Muscle of back (tissue), 13 donors: ENCODE measurements around the gene SOCS6. TPM values are rescaled to one million over a fixed set of nuclear protein-coding genes. Genes with fewer than 3 reads are reported as not detected.
A peak's percentile ranks its signal among the peaks of the same experiment; 100 is the strongest.
"Not testable (repeated sequence)": the region's sequence is repeated elsewhere in the genome, so short reads cannot be mapped to it uniquely, and the experiment has no call there.

ENCODE experiments used
- DNase-seq, 3 donors: peaks; one replicate each; pipeline versions ENCODE4 v3.0.0 to v3.0.0-alpha.2; 2013
- long read RNA-seq, 9 donors: transcript quantifications; one replicate each; lab custom pipeline, GENCODE V29; 2026
- polyA plus RNA-seq, 10 donors: library from polyadenylated mRNA; unstranded; fragments of 120-200 nt; gene quantifications; one replicate each; pipeline ENCODE4 v1.2.1, GENCODE V29; 2013; ENCODE audit not compliant: insufficient read length in 10 of 10

The SOCS6 gene
- 10 to 100 TPM; 13.1 to 17.5 (median 16.5) TPM for polyA plus RNA-seq
- long read RNA-seq, donor 1, full-length matches to known transcripts, result 2 of 2 reads
- long read RNA-seq, donor 1, partial matches to known transcripts, result 0 of 2 reads
- long read RNA-seq, donor 1, other reads (novel, unspliced or antisense), result 0 of 2 reads
- long read RNA-seq, donor 2, full-length matches to known transcripts, result 3 of 3 reads
- long read RNA-seq, donor 2, partial matches to known transcripts, result 0 of 3 reads
- long read RNA-seq, donor 2, other reads (novel, unspliced or antisense), result 0 of 3 reads
- long read RNA-seq, donor 3, result 0 reads
- long read RNA-seq, donor 4, full-length matches to known transcripts, result 3 of 3 reads
- long read RNA-seq, donor 4, partial matches to known transcripts, result 0 of 3 reads
- long read RNA-seq, donor 4, other reads (novel, unspliced or antisense), result 0 of 3 reads
- long read RNA-seq, donor 5, full-length matches to known transcripts, result 4 of 4 reads
- long read RNA-seq, donor 5, partial matches to known transcripts, result 0 of 4 reads
- long read RNA-seq, donor 5, other reads (novel, unspliced or antisense), result 0 of 4 reads
- long read RNA-seq, donor 6, full-length matches to known transcripts, result 2 of 2 reads
- long read RNA-seq, donor 6, partial matches to known transcripts, result 0 of 2 reads
- long read RNA-seq, donor 6, other reads (novel, unspliced or antisense), result 0 of 2 reads
- long read RNA-seq, donor 7, result 0 reads
- long read RNA-seq, donor 8, full-length matches to known transcripts, result 5 of 5 reads
- long read RNA-seq, donor 8, partial matches to known transcripts, result 0 of 5 reads
- long read RNA-seq, donor 8, other reads (novel, unspliced or antisense), result 0 of 5 reads
- long read RNA-seq, donor 9, full-length matches to known transcripts, result 1 of 1 reads
- long read RNA-seq, donor 9, partial matches to known transcripts, result 0 of 1 reads
- long read RNA-seq, donor 9, other reads (novel, unspliced or antisense), result 0 of 1 reads

DNA sequence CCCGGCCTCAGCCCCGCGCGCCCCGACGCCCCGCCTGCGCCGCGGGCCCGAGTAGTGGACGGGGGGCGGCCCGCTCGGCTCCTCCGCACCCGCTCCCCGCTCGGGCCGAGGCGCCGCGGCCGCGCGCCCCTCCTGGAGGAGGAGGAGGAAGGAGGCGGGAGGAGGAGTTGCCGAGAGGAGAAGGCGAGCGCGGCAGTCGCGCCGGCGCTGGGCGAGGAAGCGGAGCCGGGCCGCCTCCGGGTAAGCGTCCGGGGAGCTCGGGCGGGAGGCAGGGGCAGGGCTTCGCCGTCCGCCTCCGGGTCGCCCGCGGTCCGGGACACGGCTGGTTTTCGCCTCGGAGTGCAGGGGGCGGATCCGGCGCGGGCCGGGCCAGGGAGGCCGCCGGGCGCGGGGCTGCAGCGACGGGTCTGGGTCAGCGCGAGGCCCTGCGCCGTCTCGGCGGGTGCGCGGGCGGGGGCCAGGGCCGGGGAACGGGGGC lies at the start of gene SOCS6:
SOCS6 (plus strand) TSS at position 195 of the 478 bp plus-strand sequence. CDS start 35,624 bp downstream, outside the sequence.
- DNase-seq, result peak; percentile 50 to 91 (median 80)

DNA sequence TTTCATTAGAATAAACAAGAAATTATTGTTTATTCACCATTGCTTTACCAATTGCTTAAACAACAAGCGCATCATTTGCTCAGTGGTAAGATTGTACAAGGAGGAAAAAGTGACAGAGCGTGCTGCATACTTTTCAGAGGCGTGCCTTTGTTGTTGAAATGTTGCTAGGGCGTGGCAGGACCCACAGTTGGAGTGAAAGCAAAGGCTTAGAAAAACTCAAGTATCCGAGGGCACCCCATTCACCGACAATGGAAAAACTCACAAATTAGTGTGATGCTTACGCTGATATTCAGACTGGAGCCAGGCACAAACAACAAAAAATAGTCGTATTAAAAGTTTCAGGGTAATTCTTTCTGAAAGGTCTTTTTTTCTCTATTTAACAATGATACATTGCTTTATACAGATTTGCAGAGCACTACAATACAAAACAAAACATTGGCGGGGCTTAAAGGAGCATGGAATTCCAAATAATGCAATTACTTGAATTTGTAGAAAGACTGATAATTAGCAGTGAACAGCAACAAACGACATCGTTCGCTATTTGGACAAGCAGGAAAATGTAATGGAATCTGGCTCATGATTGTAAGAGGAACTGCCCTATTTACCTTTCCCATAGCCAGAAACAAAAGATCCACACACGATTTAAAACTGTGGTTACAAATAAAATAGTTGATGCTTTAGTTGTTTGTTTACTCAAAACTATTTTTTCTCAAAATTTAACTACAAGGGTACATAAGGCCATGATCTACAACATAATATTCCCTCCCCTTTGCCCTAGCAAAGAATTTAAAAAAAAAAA lies 45.5 kb upstream of the SOCS6 start:
- no peak for DNase-seq

- DNase-seq, result no peak
Observed at GRCh38 chr18:70246061-70246466, 42.8 kb upstream of the SOCS6 start.

DNA sequence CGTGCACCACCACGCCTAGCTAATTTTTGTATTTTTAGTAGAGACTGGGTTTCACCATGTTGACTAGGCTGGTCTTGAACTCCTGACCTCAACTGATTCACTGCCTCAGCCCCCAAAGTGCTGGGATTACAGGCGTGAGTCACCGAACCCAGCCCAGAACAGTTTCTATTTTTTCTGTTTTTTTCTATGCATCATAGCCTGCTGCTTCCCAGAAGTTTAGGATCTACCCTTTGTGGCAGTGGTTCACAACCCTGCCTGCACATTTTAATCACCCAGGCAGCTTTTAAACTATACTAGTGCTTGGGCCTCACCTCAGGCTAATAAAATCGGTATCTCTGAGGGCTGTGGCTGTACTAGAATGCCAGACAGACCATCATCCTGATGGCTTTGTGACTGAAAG lies 39.7 kb upstream of the SOCS6 start:
- no peak for DNase-seq

DNA sequence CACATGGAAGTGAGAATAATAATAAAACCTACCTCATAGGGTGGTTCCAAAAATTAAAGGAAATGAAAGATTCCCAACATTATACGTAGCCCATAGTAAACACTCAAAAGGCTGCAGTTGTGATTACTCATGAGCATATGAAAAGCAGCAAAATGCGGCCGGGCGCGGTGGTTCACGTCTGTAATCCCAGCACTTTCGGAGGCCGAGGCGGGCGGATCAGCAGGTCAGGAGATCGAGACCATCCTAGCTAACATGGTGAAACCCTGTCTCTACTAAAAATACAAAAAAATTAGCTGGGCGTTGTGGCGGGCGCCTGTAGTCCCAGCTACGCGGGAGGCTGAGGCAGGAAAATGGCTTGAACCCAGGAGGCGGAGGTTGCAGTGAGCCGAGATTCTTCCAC lies 39.0 kb upstream of the SOCS6 start:
- DNase-seq, result not testable (repeated sequence)

DNA sequence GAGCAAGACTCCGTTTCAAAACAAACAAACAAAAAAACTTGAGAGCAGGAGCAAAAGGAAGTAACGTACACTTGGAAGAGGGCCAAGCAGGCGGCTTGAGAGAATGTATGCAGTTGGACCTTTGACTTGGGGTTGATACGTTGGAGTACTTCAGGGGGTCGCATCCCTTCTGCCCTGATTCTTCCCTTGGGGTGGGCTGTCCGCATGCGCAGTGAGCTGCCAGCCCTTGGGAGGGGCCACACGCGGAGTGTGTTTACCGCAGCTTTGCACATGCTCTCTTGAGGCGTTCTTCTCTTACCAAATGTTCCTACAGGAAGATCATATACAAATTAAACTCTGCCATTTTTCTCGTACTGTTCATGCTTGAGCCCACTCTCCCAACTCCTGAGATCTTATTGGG lies 38.1 kb upstream of the SOCS6 start:
- DNase-seq, result no peak

- no peak for DNase-seq
Observed at GRCh38 chr18:70256184-70256583, 32.7 kb upstream of the SOCS6 start.

GRCh38 chr18:70256994-70257393 lies 31.9 kb upstream of the SOCS6 start:
- no peak for DNase-seq

DNA sequence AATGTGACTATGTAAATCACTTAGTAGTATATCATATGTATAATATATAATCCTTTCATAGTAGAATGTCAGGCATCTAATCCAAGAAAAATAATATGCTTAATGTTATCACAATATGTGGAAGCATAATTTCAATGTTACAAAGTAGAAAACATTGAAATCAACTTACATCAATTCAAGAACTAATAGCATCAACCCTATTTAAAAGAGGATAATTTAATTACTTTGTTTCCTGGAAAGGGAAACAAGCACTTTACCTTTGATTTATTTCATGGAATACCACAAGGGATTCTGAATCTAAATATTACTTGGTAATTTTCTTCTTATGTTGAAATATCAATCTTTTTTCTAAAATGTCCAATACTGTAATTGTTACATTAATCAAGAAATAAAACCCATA lies 30.6 kb upstream of the SOCS6 start:
- DNase-seq, result no peak

GRCh38 chr18:70260683-70261082 lies 28.2 kb upstream of the SOCS6 start:
- DNase-seq, result no peak

DNA sequence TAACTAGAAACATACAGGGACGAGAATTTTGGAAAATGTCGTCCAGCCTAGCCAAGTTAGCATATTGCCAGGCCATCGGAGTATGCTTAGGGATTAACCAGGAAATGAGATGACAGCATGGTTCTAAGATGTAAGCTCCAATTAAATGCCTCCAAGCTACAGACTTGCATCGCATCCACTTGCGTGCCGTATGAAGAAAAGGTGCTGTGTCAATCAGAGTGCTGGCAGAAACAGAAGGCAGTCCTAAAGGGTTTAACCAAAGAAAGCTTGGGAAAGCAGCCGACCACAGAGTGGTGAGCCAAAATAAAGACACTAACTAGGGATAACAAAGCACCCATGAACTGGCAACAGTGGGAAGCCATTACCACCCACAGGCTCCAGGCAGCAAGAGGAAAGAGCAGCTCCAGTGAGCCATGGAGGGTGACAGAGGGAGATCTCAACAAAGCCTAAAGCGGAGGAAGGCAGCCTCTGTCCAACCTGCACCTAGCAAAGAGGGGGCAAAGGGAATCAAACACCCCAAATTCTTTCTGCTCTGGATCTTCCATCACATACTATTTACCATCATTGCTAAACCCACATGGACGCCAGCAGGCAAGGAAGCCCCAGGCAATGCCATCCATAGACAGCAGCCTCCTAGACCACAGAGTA lies 27.6 kb upstream of the SOCS6 start:
- no peak for DNase-seq

DNA sequence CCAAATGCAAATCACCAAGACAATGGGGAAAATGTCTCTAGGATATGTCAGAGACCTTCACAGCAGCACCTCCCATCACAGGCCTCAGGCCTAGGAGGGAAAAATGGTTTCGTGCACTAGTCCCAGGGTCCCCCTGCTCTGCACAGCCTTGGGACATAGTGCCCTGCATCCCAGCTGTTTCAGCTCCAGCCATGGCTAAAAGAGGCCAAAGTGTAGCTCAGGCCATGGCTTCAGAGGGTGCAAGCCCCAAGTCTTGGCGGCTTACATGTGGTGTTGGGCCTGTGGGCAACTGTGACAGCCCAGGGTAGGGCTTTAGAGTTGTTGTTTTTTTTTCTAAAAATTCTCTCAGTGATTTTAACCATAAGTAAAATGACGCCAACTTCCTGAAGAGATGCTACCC lies 25.5 kb upstream of the SOCS6 start:
- no peak for DNase-seq

GRCh38 chr18:70271742-70272141 lies 17.1 kb upstream of the SOCS6 start:
- DNase-seq, result no peak

GRCh38 chr18:70273021-70273420 lies 15.8 kb upstream of the SOCS6 start:
- no peak for DNase-seq

DNA sequence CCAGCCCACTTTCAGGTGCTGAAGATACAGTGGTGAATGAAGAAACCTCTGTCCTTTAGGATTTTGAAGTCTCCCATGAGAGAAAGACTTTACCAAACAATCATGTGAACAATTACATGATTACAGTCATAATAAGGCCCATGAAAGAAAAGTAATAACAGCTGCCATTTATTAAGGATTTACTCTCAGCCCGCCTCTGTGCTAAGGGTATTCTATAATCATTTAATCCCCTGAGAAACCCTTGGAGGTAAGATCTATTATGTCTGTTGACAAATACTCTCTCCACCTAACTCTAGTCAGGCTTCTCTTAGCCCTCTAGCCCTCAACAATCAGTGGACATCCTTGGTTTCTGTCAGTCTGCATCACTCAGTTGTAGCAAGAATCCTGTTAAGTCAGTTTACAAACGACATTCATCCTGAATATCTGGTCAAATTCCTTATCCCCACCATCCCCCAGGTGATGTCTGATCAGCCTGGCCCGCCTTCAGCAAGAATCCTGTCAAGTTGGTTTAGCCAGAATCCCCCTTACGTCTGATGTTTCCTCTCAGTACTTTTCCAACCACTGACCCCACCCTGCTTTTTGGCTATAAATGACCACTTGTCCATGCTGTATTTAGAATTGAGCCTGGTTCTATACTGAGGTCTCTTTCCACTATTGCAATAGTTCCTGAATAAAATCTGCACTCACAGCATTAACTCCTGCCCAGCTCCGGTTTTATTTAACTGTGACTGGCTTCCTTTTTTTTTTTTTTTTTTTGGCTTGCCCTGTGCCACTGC lies 12.2 kb upstream of the SOCS6 start:
- DNase-seq, result no peak

- DNase-seq, result no peak
Observed at GRCh38 chr18:70279470-70279869, 9.4 kb upstream of the SOCS6 start.

- DNase-seq, result no peak
Observed at GRCh38 chr18:70280007-70280925, 8.6 kb upstream of the SOCS6 start.

GRCh38 chr18:70284976-70285620 lies 3.7 kb upstream of the SOCS6 start:
- DNase-seq, result no peak

DNA sequence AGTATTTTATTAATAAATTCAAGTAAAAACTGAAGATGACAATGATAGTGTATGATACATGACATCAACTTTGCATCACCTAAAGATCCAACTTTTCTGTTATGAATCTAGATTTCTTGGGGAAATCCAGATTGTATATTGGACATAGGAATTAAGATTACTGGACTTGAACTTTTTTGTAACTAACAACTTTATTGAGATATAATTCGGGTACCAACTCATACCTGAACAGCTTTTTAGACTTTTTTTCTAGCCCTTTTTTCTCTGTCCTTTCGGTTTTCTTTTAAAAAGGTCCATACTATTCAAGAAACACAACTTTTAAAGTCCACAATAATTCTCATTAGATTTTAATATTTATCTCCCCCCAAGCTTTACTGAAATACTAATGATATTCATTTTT lies 1.1 kb upstream of the SOCS6 start:
- DNase-seq, result no peak
